Activated T-helper 17 cell treated with anti-CD3 and anti-CD28 coated beads, Interleukin-2, amount 50 U/mL, for 72 hours (primary cell): ENCODE results near the gene LAGE3. TPM values are rescaled to one million over a fixed set of nuclear protein-coding genes. Genes with fewer than 3 reads are reported as not detected.

Experiments
- ATAC-seq: fragments of 150-1000 bp; cut with Tn5 transposase; replicated peaks from 2 replicates; pipeline ENCODE4 v1.10.0; 2021; ENCODE audit warnings: mild to moderate bottlenecking, moderate library complexity
- H3K27ac Mint-ChIP-seq: one replicate; pipeline ENCODE4 v1.8.0; 2022; ENCODE audit warnings: mixed read lengths
- H3K27me3 Mint-ChIP-seq: one replicate; pipeline ENCODE4 v1.8.0; 2022; ENCODE audit warnings: mixed read lengths
- H3K36me3 Mint-ChIP-seq: one replicate; pipeline ENCODE4 v1.8.0; 2022; ENCODE audit warnings: low read depth, mild to moderate bottlenecking, mixed read lengths
- H3K4me1 Mint-ChIP-seq: one replicate; pipeline ENCODE4 v1.8.0; 2022; ENCODE audit warnings: mixed read lengths
- H3K4me3 Mint-ChIP-seq: one replicate; pipeline ENCODE4 v1.8.0; 2022; ENCODE audit warnings: mild to moderate bottlenecking, mixed read lengths
- H3K9me3 Mint-ChIP-seq: one replicate; pipeline ENCODE4 v1.8.0; 2022; ENCODE audit warnings: mixed read lengths
- total RNA-seq, 2 donors: library from RNA; stranded (reverse); gene quantifications; one replicate each; pipeline ENCODE4 v1.2.3, GENCODE V29; 2022

Gene LAGE3
- total RNA-seq, 2 donors from 2014 or later: 37.4 to 47.9 TPM

DNA sequence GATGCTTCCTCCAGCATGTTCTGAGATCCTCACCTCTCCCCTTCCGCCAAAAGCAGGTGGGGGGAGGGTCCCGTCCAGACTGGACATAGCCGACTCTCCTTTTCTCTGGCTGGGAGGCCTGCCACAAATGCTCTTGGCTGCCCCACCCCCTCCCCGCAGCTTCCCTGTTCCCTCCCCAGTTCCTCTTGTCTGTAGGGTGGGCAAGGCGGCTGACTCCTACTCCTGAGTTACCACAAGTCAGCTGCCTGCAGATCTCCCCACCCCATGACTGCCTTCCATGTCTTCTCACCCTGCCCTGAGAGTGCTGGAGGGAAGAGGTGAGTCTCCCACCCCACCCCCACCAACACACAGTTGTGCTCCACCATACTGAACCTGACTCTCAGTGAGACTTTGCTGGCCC, 47.7 kb downstream of the LAGE3 start:
- no peak overlapping the region for H3K27ac Mint-ChIP-seq
- peaks cover 12% of the 10 kb centered on the region for H3K4me1 Mint-ChIP-seq
- ATAC-seq: no peak
- H3K36me3 Mint-ChIP-seq: peaks cover 31% of the 10 kb centered on the region
- no peaks in the 10 kb centered on the region for H3K27me3 Mint-ChIP-seq
- no peaks in the 10 kb centered on the region for H3K9me3 Mint-ChIP-seq
- no peak overlapping the region for H3K4me3 Mint-ChIP-seq

DNA sequence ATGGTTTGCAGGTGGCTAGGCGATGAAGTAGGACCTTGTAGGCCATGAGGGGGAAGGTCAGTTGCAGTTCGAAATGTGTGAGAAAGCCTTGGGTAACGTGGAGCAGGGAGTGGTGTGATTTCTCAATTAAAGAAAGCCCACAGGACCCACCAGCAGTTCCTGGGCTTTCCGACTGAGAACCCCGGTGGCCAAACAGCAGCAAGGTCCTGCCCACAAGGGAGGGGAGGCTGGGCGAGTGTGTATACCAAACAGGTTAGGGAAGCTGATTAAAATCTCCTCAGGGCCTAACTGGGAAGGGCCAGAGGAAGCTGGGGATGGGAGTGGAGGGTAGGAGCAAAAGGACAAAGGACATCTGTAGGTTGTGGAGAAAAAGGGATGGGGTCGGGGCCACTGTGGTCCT, 48.2 kb downstream of the LAGE3 start:
- H3K27me3 Mint-ChIP-seq: no peaks in the 10 kb centered on the region
- no peaks in the 10 kb centered on the region for H3K9me3 Mint-ChIP-seq
- peaks cover 8% of the 10 kb centered on the region for H3K4me1 Mint-ChIP-seq
- peak overlapping the region; percentile 54 for H3K27ac Mint-ChIP-seq
- peaks cover 27% of the 10 kb centered on the region for H3K36me3 Mint-ChIP-seq
- H3K4me3 Mint-ChIP-seq: peak overlapping the region; percentile 85
- ATAC-seq: no peak

DNA sequence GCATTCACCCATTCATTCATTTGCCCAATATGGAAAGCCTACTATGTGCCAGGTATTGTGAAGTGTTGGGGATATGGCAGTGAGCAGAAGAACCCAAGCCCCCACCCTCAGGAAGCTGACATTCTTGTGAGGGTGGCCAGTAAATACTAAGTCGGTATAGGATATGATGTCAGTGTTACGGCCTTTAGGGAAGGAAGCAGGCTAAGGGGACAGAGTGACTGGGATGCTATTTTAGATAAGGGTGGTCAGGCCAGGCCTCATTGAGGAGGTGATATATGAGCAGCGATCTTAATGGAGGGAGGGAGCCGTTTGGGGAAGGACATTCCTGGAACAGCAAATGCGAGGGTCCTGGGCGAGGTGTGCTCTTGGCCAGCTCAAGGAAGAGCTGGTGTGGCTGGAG, 48.6 kb downstream of the LAGE3 start:
- Mint-ChIP-seq H3K27me3 (no peaks in the 10 kb centered on the region), H3K4me1 (peaks cover 6% of the 10 kb centered on the region), H3K4me3 (peak overlapping the region; percentile 85), H3K9me3 (no peaks in the 10 kb centered on the region), H3K36me3 (peaks cover 22% of the 10 kb centered on the region), H3K27ac (peak overlapping the region; percentile 54)
- no peak for ATAC-seq

DNA sequence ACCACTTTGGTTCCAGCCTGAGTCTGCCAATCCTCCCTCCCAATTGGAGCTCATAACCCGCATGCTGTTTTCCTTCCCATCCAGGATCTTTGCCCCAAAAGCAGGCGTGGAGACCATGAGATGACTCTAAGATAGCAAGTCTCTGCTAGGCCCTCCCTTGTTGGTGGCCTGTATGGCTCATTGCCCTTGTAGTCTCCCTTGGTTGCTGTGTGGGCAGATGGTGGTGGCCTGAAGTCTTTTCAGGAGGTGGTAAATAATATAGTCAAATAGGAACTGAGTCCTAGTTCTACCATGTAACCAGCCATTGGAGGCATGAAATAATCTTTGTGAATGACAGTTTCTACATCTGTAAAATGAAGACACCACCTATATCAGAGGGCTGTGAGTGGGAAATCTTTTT, 49.4 kb downstream of the LAGE3 start:
- Mint-ChIP-seq H3K4me3 (peak overlapping the region; percentile 85), H3K27ac (peak overlapping the region; percentile 25), H3K4me1 (peaks cover 6% of the 10 kb centered on the region), H3K36me3 (peaks cover 22% of the 10 kb centered on the region), H3K9me3 (no peaks in the 10 kb centered on the region), H3K27me3 (no peaks in the 10 kb centered on the region)
- ATAC-seq: peak; percentile 29

DNA sequence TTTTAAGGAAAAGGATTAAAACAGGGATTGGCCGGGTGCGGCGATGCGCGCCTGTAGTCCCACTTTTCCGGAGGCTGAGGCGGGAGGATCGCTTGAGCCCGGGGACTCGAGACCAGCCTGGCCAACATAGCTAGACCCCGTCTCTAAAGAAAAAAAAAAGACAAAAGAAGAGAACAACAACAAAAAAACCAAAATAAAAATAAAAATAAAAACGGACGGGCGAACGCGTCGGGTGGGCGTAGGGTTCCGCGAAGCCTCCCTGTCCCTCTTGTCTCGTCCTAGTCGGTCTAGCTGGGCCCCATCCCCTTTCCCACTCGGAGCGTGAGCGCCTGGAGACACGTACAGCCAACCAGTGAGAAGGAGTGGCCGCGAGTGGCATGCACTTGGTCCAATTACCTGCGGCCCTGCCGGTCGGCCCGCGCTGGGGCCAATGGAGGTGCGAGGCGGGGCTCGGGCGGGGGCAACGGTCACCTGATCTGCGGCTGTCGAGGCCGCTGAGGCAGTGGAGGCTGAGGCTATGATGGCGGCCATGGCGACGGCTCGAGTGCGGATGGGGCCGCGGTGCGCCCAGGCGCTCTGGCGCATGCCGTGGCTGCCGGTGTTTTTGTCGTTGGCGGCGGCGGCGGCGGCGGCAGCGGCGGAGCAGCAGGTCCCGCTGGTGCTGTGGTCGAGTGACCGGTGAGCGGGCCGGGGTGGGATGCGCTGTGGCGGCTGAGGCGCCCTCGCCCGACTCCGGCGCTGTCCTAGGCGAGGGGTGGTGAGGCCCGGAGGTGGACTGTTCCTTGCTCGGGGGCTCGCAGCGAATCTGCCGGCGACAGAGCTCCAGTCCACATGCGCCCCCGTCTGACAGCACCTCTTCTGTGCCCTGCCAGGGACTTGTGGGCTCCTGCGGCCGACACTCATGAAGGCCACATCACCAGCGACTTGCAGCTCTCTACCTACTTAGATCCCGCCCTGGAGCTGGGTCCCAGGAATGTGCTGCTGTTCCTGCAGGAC, 50.6 kb downstream of the LAGE3 start, which contains the start of gene ATP6AP1:
ATP6AP1 (plus strand) TSS at position 502 of the 996 bp plus-strand sequence; CDS start at position 518, 16 bp downstream.
- Mint-ChIP-seq H3K27ac (peak within 1 kb of the TSS; percentile 73), H3K4me3 (peak within 1 kb of the TSS; percentile 85), H3K27me3 (no peaks in the 10 kb centered on the region), H3K36me3 (peaks cover 14% of the 10 kb centered on the region), H3K9me3 (no peaks in the 10 kb centered on the region), H3K4me1 (peaks cover 6% of the 10 kb centered on the region)
- peak; percentile 99 for ATAC-seq

Other genes with a start within 250 kb of the LAGE3 start
- not detected for gene OPN1MW3, start 221.7 kb downstream of the LAGE3 start, total RNA-seq
- gene TEX28, start 184.2 kb downstream of the LAGE3 start, total RNA-seq: not detected
- gene TKTL1, start 183.5 kb downstream of the LAGE3 start, total RNA-seq: 1 to 10 TPM in 1 of 2 donors, under 1 TPM in 1; 0.54 to 2.1 TPM
- 1,000 to 10,000 TPM; 1,274 to 1,383 TPM for gene FLNA, start 104.6 kb downstream of the LAGE3 start, total RNA-seq
- gene EMD, start 100.0 kb downstream of the LAGE3 start, total RNA-seq: 10 to 100 TPM; 86.5 to 87.5 TPM
- gene RPL10, start 80.9 kb downstream of the LAGE3 start, total RNA-seq: 1,000 to 10,000 TPM; 1,604 to 1,651 TPM
- 10 to 100 TPM; 13.9 to 16.7 TPM for gene DNASE1L1, start 70.0 kb downstream of the LAGE3 start, total RNA-seq
- gene TAFAZZIN, start 67.7 kb downstream of the LAGE3 start, total RNA-seq: 10 to 100 TPM; 39.3 to 40.8 TPM
- 10 to 100 TPM; 39.9 to 42.1 TPM for gene ATP6AP1, start 50.6 kb downstream of the LAGE3 start, total RNA-seq
- gene GDI1, start 42.1 kb downstream of the LAGE3 start, total RNA-seq: 100 to 1,000 TPM; 120 to 165 TPM
- 10 to 100 TPM; 49.3 to 71.4 TPM for gene FAM50A, start 35.1 kb downstream of the LAGE3 start, total RNA-seq
- 10 to 100 TPM; 63.2 to 67.8 TPM for gene PLXNA3, start 21.0 kb downstream of the LAGE3 start, total RNA-seq
- 10 to 100 TPM; 37.2 to 53.4 TPM for gene UBL4A, start 7.3 kb upstream of the LAGE3 start, total RNA-seq
- gene SLC10A3, start 11.3 kb upstream of the LAGE3 start, total RNA-seq: 10 to 100 TPM; 17.3 to 24.8 TPM
- gene FAM3A, start 37.0 kb upstream of the LAGE3 start, total RNA-seq: 10 to 100 TPM; 24.5 to 25.4 TPM
- 10 to 100 TPM; 48.1 to 78.3 TPM for gene G6PD, start 67.6 kb upstream of the LAGE3 start, total RNA-seq
- 10 to 100 TPM; 26.1 to 39.6 TPM for gene IKBKG, start 68.3 kb upstream of the LAGE3 start, total RNA-seq
- not detected for gene CTAG1A, start 105.9 kb upstream of the LAGE3 start, total RNA-seq
- gene CTAG1B, start 140.0 kb upstream of the LAGE3 start, total RNA-seq: not detected
- not detected for gene CTAG2, start 174.3 kb upstream of the LAGE3 start, total RNA-seq